HG02970 (cell line): Measurements from ENCODE around the gene NID1.

ENCODE experiments used
- ATAC-seq: cut with Tn5 transposase; IDR thresholded peaks from one replicate; pipeline ENCODE4 v1.9.1; 2021; ENCODE audit warnings: mild to moderate bottlenecking, moderate library complexity, moderate number of reproducible peaks; ENCODE audit not compliant: unreplicated experiment, low FRiP score

NID1 gene, protein sequence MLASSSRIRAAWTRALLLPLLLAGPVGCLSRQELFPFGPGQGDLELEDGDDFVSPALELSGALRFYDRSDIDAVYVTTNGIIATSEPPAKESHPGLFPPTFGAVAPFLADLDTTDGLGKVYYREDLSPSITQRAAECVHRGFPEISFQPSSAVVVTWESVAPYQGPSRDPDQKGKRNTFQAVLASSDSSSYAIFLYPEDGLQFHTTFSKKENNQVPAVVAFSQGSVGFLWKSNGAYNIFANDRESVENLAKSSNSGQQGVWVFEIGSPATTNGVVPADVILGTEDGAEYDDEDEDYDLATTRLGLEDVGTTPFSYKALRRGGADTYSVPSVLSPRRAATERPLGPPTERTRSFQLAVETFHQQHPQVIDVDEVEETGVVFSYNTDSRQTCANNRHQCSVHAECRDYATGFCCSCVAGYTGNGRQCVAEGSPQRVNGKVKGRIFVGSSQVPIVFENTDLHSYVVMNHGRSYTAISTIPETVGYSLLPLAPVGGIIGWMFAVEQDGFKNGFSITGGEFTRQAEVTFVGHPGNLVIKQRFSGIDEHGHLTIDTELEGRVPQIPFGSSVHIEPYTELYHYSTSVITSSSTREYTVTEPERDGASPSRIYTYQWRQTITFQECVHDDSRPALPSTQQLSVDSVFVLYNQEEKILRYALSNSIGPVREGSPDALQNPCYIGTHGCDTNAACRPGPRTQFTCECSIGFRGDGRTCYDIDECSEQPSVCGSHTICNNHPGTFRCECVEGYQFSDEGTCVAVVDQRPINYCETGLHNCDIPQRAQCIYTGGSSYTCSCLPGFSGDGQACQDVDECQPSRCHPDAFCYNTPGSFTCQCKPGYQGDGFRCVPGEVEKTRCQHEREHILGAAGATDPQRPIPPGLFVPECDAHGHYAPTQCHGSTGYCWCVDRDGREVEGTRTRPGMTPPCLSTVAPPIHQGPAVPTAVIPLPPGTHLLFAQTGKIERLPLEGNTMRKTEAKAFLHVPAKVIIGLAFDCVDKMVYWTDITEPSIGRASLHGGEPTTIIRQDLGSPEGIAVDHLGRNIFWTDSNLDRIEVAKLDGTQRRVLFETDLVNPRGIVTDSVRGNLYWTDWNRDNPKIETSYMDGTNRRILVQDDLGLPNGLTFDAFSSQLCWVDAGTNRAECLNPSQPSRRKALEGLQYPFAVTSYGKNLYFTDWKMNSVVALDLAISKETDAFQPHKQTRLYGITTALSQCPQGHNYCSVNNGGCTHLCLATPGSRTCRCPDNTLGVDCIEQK

DNA sequence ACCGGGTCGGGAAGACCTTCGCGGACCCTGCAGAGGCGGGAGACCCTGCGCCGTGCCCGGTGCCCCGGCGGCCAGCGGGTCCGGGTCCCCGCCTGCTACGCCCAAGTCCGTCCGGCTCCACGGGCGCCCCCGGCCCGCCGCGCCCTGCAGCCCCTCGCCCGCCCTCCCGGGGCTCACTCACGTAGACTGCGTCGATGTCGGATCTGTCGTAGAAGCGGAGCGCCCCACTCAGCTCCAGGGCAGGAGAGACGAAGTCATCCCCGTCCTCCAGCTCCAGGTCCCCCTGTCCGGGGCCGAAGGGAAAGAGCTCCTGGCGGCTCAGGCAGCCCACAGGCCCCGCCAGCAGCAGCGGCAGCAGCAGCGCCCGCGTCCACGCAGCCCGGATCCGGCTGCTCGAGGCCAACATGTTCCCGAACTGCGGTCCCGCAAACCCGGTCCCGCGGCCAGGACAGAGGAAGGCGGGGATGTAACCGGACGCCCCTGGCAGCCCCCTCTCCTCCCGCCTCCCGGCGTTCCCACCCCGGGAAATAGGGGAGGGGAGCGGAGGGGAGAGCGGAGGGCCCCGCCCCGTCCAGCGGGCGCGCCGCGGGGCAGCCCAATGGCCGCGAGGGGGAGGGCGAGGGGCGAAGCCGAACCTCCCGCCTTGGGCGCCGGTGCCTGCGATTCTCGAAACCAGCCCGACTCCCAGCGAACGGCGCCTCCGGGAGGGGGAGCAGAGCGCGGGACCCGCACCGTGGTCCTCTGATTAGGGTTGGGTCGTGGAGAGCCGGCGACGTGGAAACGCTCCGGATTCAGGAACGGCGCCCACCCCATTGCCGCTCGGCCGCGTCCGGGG is at the start of gene NID1:
NID1 (minus strand) TSS at position 417 of the 835 bp plus-strand sequence; CDS start at position 406, 11 bp downstream.
- ATAC-seq: no peak

DNA sequence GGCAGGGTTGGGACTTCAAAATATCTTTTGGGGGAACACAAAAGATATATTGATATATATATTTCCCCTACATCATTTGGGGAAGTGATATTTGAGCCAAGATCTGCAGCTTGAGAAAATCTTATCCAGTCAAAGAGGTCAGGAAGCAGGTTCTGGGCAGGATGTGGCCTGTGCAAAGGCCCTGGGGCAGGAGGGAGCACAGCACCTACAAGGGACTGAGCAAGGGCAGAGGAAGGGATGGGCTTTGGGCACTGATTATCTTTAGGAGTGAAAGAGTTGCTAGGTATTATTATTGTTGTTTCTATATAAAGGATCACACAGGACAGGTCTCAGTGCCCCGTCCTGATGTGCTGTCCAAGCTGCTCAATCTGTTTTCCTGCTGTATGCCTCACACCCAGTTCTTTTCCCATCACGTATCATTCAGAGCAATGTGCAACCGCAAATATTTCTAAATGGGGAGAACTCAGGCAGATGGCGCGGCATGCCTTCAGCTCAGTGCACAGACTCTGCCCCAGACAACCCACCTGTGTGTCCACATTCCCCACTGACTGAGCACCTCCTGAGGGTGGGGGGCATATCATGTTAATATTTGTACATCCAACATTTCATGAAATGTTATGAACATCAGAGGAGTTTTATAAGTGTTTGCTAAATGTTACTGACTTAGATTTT is 49.3 kb upstream of the NID1 start:
- no peak for ATAC-seq

DNA sequence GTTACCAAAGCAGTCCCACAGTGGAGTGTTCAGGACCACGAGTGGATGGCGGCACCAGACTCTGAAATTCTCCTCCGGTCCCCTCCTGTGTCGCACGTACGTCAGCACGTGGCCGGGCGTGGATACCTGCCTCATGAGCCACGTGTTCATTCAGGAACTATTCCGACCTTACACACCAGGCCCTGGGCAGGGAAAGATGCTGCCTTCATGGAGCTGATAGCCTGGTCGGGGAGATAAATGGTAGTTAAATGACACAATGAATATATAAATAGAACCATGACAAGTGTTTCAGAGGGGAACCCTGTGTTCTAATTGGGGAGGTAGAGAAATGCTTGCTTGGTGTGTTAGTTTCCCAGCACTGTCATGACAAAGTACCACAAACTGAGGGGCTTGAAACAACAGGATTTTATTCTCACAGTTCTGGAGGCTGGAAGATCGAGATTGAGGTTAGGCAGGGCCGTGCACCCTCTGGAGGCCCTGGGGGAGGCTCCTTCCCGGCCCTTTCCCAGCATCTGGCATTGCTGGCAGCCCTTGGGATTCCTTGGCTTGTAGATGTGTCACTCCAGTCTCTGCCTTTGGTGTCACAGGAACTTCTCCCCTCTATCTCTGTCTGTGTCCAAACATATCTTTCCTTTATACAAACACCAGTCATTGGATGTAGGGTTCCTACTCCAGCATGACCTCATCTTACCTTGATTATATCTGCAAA is 48.6 kb upstream of the NID1 start:
- no peak for ATAC-seq

DNA sequence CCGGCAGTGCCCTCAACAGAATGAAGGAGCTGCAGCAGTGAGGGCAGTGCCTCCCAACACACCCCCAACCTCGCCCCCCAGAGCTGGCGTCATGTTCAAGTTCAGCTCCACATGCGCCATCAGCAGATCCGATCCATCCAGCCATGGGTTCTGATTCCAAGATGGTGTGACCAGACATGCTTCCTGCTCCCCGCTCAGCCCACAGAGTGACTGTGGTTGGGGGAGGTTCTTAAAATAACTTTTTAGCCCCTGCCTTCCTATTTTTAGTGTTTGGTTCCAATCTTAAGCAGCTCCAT is 47.4 kb upstream of the NID1 start:
- ATAC-seq: no peak

DNA sequence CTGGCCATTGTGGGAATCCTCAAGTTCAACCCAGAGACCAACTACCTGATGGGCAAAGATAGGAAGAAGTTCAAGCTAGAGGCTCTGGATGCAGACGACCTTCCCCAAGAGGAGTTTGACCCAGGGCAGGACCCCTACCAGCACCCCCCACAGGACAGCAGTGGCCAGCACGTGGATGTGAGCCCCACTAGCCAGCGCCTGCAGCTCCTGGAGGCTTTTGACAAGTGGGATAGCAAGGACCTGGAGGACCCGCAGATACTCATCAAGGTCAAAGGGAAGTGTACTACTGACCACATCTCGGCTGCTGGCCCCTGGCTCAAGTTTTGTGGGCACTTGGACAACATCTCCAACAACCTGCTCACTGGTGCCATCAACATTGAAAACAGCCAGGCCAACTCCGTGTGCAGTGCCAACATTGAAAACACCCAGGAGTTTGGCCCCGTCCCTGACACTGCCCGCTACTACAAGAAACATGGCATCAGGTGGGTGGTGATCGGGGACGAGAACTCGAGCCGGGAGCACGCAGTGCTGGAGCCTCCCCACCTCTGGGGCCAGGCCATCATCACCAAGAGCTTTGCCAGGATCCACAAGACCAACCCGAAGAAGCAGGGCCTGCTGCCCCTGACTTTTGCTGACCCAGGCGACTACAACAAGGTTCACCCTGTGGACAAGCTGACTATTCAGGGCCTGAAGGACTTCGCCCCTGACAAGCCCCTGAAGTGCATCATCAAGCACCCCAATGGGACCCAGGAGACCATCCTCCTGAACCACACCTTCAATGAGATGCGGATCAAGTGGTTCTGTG is 46.8 kb upstream of the NID1 start:
- no peak for ATAC-seq

DNA sequence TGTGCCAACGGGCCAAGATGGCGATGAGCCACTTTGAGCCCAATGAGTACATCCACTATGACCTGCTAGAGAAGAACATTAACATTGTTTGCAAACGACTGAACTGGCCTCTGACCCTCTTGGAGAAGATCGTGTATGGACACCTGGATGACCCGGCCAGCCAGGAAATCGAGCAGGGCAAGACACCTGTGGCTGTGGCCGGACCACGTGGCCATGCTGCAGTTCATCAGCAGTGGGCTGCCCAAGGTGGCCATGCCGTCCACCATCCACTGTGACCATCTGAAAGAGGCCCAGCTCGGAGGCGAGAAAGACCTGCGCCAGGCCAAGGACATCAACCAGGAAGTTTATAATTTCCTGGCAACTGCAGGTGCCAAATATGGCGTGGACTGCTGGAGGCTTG is 45.2 kb upstream of the NID1 start:
- no peak for ATAC-seq

DNA sequence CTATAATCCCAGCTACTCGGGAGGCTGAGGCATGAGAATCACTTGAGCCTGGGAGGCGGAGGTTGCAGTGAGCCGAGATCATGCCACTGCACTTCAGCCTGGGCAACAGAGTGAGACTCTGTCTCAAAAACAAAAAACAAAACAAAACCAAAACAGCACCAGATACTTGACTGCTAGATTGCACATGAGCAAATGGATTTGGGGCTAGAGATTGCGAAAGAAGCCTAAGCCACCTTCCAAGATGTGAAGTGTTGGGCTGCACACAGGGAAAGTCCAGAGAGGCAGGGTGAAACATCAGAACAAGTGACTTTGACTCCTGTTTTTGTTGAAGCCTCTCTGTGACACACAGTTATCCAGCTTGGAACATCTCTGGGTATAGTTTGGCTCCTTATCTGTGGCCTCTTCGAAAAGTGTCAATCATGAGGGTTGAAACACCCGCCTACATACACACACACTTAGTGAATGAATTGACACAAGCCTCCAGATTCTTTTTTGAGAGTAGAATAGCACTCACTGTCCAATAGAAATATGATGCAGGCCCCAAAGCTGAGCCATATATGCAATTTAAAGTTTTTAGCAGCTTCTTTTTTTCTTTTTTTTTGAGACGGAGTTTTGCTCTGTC is 43.2 kb upstream of the NID1 start:
- no peak for ATAC-seq

DNA sequence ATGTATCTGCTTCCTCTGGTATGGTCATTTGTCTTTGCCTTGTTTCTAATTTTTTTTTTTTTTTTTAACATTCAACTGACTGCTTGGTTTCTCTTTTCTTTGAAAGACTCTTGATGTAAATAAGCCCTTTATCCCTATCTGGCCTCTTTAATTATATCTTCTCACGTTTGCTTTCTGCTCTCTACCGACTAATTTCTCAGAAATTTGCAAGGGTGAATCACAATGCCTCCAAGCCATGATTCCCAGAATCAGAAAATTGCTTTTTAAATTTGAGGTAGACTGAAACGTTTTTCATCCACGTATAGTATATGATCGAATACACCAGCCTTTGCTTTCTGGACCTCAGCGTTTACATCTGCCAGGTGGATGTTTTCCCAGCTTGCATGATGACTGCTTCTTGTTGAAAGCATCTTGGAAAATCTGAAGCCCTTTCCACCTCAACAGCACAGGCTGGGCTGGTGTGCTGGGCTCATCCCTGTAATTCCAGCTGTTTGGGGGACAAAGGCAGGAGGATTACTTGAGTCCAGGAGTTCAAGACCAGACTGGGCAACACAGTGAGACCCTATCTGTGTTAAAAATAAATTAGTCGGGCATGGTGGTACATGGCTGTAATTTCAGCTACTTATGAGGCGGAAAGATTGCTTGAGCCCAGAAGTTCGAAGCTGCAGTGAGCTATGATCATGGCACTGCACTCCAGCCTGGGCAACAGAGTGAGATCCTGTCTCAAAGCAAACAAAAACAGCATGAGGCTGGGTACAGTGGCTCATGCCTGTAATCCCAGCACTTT is 42.4 kb upstream of the NID1 start:
- no peak for ATAC-seq

DNA sequence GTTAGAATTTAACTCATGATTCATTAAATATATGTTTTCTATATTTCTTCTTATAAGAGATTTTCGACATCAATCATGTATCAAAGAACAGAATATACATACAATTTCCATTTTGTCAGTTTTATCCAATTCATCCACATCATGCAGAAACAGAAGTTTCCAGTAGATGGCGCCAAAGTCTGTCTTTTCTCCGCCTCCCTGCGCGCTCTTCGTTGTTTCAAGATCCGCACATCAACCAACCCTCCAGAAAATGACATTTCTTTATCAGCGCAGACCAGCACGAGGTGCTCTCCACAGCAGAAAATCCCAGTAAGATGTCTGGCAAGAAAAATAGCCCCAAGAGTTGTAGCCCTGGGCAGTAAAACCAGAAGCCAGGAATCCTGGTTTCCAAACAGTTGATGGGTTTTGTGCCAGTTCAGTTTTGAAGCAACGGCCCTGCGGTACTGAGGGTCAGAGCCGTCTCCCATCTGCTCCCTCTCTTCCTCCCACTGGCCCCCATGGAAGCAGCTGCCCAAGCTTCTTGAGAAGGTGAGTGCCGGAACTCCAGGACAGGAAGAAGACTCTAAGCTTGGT is 38.8 kb upstream of the NID1 start:
- ATAC-seq: no peak

DNA sequence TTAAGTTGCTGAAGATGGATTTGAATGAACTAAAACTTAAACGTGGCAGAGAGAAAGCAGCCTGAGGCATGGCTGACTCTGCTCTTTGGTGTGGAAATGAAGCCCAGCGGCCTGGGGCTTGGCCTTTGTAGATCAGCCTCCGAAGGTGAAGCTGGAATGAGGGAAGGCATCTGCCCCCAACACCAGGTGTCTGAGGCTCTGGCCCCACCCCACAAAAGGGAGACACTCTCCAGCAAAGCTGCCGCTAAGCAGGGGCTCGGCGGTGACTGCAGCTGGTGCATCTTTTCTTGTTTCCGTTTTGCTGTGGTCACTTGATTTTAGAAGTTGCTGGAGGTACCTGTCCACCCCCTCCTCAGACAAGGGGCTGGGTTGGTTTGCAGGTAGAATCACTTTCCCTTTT is 38.2 kb upstream of the NID1 start:
- no peak for ATAC-seq

DNA sequence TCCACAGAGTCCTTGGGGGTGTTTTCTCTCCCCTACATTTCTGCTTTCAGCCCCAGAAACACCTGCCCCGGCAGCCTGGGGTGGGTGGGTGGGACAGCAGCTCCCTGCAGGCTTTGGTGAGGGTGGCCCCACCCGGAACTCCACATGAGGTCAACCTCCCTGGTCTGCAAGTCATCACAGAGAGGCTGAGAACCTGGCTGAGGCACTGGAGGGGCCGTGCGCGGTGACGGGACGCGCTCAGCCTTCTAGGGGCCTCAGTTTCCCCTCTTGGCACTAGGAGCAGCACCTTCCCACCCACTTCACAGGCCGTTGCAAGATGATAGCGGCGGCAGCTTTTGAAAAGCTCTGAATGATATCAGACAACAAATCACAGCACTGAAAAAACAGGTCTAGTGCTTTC is 37.7 kb upstream of the NID1 start:
- no peak for ATAC-seq

DNA sequence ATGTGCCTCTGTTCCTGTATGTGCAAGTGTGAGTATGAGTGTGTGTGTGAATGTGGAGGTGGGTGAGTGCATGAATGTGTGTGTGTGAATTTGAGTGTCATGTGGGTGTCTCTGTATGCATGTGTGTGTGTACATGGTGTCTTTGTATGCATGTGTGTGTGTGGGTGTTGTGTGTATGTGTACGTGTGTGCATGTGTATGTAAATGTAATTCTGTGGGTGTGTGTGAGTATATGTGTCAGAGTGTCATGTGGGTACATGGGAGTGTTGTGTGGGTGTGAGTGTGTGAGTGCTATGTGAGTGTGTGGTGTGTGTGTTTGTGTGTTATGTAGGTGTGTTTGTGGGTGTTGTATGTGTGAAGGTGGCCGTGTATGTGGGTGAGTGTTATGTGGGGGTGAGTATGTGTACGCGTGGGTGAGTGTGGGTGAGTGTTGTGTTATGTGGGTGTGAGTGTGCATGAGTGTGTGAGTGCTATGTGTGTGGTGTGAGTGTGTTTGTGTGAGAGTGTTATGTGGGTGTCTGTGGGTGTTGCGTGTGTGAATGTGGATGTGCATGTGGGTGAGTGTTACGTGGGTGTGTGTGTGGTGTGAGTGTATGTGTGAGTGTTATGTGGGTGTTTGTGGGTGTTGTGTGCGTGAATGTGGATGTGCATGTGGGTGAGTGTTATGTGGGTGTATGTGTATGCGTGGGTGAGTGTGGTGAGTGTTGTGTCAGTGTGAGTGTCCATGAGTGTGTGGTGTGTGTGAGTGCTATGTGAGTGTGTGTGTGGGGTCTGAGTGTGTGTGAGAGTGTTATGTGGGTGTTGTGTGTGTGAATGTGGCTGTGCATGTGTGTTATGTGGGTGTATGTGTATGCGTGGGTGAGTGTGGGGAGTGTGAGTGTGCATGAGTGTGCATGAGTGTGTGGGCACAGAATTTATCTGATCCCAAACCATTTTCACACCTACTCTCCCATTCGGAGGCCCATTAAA is 36.6 kb upstream of the NID1 start:
- no peak for ATAC-seq

DNA sequence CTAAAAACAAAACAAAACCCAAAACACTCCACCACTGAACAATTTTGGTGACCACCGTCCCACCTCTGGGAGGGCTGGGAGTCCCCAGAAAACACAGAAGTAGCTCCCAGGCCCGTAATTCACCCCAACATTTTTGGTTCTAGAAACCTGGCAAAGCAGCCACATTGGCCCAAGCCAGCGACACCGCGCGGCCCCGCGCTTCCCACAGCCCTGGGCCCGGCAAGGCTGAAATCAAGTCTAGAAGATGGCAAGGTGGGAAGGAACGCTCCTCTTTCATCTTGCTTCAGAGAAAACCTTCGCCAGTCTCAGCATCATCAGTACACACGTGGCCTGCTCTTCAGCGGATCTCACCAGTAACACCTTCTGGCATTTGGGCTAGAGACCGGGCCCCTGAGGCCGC is 35.9 kb upstream of the NID1 start:
- ATAC-seq: no peak

DNA sequence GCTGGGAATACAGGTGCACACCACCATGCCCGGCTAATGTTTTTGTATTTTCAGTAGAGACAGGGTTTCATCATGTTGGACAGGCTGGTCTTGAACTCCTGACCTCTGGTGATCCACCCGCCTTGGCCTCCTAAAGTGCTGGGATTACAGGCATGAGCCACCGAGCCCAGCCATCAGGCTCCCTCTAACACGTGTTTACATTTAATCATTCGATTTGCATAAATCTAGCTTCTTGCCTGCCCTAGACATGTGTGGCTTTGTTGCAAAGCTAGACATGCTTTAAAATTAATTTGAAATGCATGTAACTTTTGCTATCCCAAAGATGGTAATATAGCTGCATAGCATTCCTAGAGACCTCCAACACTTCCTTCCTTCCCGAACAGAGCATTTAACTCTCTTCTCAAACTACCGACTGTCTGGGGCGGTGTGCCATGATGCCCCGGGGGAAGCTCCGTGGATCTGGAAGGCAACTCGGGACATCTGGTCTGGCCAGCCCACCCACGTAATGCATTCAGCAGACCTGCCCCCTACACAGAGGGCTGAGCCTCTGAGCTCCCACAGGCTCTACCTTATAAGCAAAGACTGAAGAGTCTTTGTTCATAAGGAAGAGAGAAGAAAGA is 34.6 kb upstream of the NID1 start:
- ATAC-seq: no peak

DNA sequence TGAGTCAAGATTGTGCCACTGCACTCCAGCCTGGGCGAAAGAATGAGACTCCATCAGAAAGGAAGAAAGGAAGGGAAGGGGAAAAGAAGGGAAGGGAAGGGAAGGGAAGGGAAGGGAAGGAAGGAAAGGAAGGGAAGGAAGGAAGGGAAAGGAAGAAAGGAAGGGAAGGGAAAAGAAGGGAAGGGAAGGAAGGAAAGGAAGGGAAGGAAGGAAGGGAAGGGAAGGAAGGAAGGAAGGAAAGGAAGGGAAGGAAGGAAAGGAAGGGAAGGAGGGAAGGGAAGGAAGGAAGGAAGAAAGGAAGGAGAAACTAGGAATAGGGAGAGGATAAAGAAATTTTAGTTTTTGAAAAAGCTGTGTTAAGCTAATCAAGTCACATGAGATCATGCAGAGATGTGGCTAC is 33.4 kb upstream of the NID1 start:
- ATAC-seq: no peak
